ENCODE measurements around the gene PTPRK.

Gene PTPRK

DNA sequence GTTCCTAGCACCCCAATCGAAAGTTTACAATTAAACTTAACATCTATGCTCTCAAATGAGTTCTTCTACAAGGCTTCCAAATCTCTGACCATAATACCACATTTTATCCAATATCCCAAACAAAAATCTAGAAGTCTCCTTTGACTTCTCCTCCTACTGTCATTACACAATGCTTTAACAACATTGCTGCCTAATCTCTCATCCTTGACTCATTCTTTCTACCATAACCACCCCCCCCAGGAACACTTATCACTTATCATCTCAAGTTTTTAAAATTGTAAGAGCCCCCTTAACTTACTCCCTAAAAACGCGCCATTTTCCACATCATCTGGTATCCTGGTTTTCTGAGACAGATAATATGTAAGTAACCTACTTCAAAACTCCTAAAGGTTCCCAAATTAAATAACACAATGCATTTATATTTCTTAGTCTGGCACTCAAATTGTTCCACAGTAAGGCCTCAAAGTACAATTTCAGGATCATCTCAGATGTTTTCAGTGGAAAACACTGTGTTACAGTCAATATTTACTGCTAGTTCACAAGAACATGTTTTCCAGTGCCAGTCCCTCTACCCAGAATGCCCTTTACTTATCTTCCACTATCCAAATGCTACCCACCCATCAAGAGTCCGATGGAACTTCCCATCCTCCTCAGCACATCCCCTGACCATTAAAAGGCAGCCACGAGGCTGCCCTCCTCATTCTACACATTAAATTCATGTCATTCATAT lies 311.4 kb downstream of the PTPRK start:
- TF ChIP-seq, protein P1, sequence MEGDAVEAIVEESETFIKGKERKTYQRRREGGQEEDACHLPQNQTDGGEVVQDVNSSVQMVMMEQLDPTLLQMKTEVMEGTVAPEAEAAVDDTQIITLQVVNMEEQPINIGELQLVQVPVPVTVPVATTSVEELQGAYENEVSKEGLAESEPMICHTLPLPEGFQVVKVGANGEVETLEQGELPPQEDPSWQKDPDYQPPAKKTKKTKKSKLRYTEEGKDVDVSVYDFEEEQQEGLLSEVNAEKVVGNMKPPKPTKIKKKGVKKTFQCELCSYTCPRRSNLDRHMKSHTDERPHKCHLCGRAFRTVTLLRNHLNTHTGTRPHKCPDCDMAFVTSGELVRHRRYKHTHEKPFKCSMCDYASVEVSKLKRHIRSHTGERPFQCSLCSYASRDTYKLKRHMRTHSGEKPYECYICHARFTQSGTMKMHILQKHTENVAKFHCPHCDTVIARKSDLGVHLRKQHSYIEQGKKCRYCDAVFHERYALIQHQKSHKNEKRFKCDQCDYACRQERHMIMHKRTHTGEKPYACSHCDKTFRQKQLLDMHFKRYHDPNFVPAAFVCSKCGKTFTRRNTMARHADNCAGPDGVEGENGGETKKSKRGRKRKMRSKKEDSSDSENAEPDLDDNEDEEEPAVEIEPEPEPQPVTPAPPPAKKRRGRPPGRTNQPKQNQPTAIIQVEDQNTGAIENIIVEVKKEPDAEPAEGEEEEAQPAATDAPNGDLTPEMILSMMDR (IDR thresholded peaks at IDR 0.05; ENCODE audit: control insufficient read depth, insufficient read depth, low read depth, low read length, missing control alignments) = no peak
- H3K4me3 ChIP-seq (ENCODE audit: control insufficient read depth, low read depth, low read length) = no peak overlapping the region
- peak; percentile 31 for DNase-seq (ENCODE audit: low read depth)

DNA sequence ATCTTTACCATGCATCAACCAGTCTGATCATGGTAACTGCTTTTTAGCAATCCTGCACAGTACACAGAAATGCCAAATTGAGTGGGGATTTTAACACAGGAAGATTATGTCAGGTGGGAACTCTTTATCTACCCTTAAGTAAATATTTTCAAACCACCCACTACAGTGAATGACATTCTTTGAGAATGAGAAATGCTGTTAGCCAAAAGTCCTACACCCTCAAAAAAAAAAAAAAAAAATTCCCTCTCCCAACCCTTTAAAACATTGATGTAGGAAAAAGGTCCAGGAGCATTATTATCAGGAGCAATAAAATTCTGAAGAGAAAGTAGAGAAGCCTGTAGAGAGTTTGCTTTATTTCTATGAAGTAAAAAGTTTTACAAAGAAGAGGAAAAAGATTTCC lies 312.3 kb downstream of the PTPRK start:
- no peak overlapping the region for H3K4me3 ChIP-seq (ENCODE audit: control insufficient read depth, low read depth, low read length)
- DNase-seq (ENCODE audit: low read depth) = no peak

DNA sequence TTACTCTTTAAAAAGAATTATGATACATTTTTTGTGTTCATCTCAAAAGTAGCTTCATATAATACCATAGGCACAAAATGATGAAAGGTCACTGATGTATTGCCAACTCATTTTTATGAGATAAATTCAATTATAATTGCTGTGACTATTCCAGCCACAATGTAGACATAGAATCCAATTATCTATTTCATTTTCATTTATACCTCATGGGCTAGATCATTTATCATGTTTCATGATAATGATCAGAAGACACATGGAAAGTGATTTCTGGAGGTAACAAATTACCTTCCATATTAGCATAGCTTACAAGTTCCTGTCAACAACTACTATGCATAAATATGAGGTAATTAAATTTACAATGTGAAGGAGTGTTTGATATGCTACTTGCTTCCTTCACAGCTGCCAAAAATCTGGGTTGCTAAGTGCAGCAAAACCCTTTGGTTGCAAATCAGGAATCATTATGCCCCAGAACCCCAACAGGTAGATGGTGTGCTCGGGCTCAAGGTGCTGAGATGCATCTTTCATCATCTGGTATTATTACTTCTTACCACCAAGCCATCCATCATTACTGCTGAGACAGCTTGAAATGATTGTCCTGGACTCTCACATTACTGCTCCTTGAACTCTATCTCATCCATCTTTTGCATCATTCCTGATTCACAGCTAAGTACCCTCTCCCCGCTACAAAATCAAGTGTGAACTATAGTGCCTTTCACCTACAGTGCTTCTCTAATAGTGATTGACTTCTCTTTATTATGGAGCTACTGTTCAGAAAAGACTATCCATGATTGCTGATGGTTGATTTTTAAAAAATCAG lies 313.6 kb downstream of the PTPRK start:
- TF ChIP-seq, protein P1 (IDR thresholded peaks at IDR 0.05; ENCODE audit: control insufficient read depth, insufficient read depth, low read depth, low read length, missing control alignments) = no peak
- no peak for DNase-seq (ENCODE audit: low read depth)
- no peak overlapping the region for H3K4me3 ChIP-seq (ENCODE audit: control insufficient read depth, low read depth, low read length)

More for the DNA sequence above, 312.3 kb downstream of the PTPRK start:
- TF ChIP-seq, protein P1 (IDR thresholded peaks at IDR 0.05; ENCODE audit: control insufficient read depth, insufficient read depth, low read depth, low read length, missing control alignments) = no peak

DNA sequence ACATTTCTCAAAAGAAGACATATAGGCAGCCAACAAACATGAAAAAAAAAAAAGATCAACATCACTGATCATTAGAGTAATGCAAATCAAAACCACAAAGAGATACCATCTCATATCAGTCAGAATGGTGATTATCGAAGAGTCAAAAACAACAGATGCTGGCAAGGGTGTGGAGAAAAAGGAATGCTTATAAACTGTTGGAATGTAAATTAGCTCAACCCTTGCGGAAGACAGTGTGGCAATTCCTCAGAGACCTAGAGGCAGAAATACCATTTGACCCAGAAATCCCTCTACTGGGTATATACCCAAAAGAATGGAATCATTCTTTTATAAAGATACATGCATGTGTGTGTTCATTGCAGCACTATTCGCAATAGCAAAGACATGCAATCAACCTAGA lies 315.8 kb downstream of the PTPRK start:
- DNase-seq (ENCODE audit: low read depth) = peak; percentile 46
- no peak overlapping the region for H3K4me3 ChIP-seq (ENCODE audit: control insufficient read depth, low read depth, low read length)
- TF ChIP-seq, protein P1 (IDR thresholded peaks at IDR 0.05; ENCODE audit: control insufficient read depth, insufficient read depth, low read depth, low read length, missing control alignments) = no peak

DNA sequence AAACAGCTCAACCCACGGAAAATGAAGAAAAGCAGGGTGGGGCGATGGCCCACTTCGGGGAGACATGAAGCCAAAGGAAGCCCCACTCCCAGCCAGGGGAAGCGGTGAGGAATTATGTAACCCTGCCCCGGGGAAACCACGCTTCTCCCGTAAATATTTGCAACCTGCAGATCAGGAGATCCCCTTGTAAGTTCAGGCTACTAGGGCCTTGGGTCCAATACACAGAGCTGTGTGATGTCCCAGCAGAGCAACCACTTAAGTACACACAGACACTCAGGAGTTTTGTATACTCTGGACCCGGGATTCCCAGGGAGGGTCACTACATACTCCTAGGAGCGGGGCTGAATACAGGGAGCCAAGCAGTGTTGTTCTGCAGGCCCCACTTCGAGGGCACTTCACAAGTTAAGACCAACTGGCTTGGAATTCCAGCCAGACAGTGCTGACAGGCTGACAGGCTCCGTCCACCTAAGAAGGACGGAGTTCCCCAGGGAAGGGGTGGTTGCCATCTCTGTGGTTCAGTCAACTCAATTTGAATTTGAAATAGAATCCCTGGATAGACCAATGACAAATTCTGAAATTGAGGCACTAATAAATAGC lies 318.1 kb downstream of the PTPRK start:
- DNase-seq (ENCODE audit: low read depth) = no peak
- TF ChIP-seq, protein P1 (IDR thresholded peaks at IDR 0.05; ENCODE audit: control insufficient read depth, insufficient read depth, low read depth, low read length, missing control alignments) = no peak
- no peak overlapping the region for H3K4me3 ChIP-seq (ENCODE audit: control insufficient read depth, low read depth, low read length)

DNA sequence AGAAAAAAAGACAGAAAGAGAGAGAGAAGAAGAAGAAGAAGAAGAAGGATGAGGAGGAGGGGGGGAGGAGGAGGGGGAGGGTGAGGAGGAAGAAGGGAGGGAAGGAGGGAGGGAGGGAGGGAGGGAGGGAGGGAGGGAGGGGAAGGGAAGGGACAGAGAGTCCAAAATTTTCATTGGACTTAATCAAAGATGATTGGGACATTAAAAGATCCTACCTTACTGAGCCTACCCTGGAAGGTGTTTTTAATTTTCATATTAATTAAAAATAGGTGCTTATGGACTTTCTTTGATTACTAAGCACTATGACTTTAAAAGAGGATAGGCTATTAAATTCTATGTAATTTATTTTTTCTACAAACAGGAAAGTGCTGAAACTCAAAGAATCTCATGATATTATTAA lies 319.6 kb downstream of the PTPRK start:
- TF ChIP-seq, protein P1 (IDR thresholded peaks at IDR 0.05; ENCODE audit: control insufficient read depth, insufficient read depth, low read depth, low read length, missing control alignments) = no peak
- DNase-seq (ENCODE audit: low read depth) = no peak
- H3K4me3 ChIP-seq (ENCODE audit: control insufficient read depth, low read depth, low read length) = no peak overlapping the region
